ENCODE results near the gene FHIP1A.

DNA sequence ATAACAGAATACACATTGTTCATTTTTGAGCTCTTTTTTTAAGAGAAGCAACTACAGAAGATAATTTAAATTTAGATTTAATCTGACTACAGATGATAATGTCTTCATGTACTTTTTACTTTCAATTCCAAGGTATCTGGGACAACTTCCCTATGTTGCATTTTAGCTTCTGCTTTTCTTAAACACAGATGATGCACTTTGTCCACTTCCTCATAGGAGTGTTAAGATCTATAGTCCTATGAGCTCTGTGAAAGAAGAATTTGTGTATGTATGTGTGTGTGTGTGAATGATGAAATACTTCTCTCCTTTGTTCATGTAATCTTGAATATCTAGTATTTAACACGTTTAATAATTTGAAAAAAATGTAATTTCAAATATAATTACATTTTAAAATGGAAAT lies 5.3 kb upstream of the FHIP1A start:
- no peak for TF ChIP-seq PHF20 (IDR thresholded peaks at IDR 0.05; ENCODE audit: partially characterized antibody)
- TF ChIP-seq ZBED1 (IDR thresholded peaks at IDR 0.05) = no peak
- TF ChIP-seq, protein P1, sequence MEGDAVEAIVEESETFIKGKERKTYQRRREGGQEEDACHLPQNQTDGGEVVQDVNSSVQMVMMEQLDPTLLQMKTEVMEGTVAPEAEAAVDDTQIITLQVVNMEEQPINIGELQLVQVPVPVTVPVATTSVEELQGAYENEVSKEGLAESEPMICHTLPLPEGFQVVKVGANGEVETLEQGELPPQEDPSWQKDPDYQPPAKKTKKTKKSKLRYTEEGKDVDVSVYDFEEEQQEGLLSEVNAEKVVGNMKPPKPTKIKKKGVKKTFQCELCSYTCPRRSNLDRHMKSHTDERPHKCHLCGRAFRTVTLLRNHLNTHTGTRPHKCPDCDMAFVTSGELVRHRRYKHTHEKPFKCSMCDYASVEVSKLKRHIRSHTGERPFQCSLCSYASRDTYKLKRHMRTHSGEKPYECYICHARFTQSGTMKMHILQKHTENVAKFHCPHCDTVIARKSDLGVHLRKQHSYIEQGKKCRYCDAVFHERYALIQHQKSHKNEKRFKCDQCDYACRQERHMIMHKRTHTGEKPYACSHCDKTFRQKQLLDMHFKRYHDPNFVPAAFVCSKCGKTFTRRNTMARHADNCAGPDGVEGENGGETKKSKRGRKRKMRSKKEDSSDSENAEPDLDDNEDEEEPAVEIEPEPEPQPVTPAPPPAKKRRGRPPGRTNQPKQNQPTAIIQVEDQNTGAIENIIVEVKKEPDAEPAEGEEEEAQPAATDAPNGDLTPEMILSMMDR (IDR thresholded peaks at IDR 0.05 in 2 of 3, conservative IDR thresholded peaks at IDR 0.05 in 1 of 3; ENCODE audit: insufficient read depth in 2 of 3, low read depth in 1 of 3, low read length in 3 of 3) = no peak
- no peak for TF ChIP-seq NR2C2 (CRISPR knock-in tag; IDR thresholded peaks at IDR 0.05)
- no peak for TF ChIP-seq NR2C2 (tag; IDR thresholded peaks at IDR 0.05)
- no peak for TF ChIP-seq POLR2AphosphoS5 (IDR thresholded peaks at IDR 0.05; ENCODE audit: control insufficient read depth, insufficient read depth, low read depth, low read length)
- no peak for TF ChIP-seq EZH2 (IDR thresholded peaks at IDR 0.05; ENCODE audit: borderline replicate concordance, low read depth, low read length)
- TF ChIP-seq, protein P2, sequence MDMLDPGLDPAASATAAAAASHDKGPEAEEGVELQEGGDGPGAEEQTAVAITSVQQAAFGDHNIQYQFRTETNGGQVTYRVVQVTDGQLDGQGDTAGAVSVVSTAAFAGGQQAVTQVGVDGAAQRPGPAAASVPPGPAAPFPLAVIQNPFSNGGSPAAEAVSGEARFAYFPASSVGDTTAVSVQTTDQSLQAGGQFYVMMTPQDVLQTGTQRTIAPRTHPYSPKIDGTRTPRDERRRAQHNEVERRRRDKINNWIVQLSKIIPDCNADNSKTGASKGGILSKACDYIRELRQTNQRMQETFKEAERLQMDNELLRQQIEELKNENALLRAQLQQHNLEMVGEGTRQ (CRISPR knock-in tag; IDR thresholded peaks at IDR 0.05) = no peak
- no peak for TF ChIP-seq BRD9 (IDR thresholded peaks at IDR 0.05; ENCODE audit: low read depth, partially characterized antibody)
- no peak for TF ChIP-seq NR4A1 (CRISPR knock-in tag; IDR thresholded peaks at IDR 0.05)
- no peak for TF ChIP-seq NR4A1 (tag; IDR thresholded peaks at IDR 0.05)
- TF ChIP-seq ATF7 (IDR thresholded peaks at IDR 0.05) = no peak
- TF ChIP-seq, protein P3, sequence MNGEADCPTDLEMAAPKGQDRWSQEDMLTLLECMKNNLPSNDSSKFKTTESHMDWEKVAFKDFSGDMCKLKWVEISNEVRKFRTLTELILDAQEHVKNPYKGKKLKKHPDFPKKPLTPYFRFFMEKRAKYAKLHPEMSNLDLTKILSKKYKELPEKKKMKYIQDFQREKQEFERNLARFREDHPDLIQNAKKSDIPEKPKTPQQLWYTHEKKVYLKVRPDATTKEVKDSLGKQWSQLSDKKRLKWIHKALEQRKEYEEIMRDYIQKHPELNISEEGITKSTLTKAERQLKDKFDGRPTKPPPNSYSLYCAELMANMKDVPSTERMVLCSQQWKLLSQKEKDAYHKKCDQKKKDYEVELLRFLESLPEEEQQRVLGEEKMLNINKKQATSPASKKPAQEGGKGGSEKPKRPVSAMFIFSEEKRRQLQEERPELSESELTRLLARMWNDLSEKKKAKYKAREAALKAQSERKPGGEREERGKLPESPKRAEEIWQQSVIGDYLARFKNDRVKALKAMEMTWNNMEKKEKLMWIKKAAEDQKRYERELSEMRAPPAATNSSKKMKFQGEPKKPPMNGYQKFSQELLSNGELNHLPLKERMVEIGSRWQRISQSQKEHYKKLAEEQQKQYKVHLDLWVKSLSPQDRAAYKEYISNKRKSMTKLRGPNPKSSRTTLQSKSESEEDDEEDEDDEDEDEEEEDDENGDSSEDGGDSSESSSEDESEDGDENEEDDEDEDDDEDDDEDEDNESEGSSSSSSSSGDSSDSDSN (IDR thresholded peaks at IDR 0.05; ENCODE audit: borderline replicate concordance in 1 of 2, low read depth in 2 of 2, low read length in 2 of 2) = no peak
- no peak for TF ChIP-seq ZNF146 (CRISPR knock-in tag; IDR thresholded peaks at IDR 0.05; ENCODE audit: unreplicated experiment)
- TF ChIP-seq RAD21 (CRISPR knock-in tag; conservative IDR thresholded peaks at IDR 0.05 in 1 of 2, IDR thresholded peaks at IDR 0.05 in 1 of 2) = no peak
- no peak for TF ChIP-seq ELF1 (tag; IDR thresholded peaks at IDR 0.05)
